SK-N-SH (cell line): ENCODE results near the gene RIPOR2. TPM values are rescaled to one million over a fixed set of nuclear protein-coding genes. Genes with fewer than 3 reads are reported as not detected.

Experiments
- CTCF ChIA-PET: fragments of 300-600, 350-600 bp; formaldehyde crosslinking; extraction: SDS; loops from one replicate; lab custom pipeline; 2021; lab: Yijun Ruan, JAX
- POLR2A ChIA-PET: fragments of 350-600 bp; sonication (Branson Sonifier 250); formaldehyde crosslinking; extraction: SDS; loops from one replicate; lab custom pipeline; 2020; ENCODE audit warnings: antibody characterized with exemption, inconsistent platforms; lab: Yijun Ruan, JAX
- DNase-seq: peaks from one replicate; pipeline ENCODE4 v3.0.0; 2012
- H2AFZ ChIP-seq: fragments of 200-600 bp; sonication (generic); 2 replicates; pipeline ENCODE4 v1.8.1; 2016; ENCODE audit warnings: antibody characterized with exemption, mild to moderate bottlenecking, low read depth
- H3F3A ChIP-seq: fragments of 200-600 bp; sonication (generic); replicated peaks from 2 replicates; pipeline ENCODE3; 2016; ENCODE audit warnings: antibody characterized with exemption, mild to moderate bottlenecking; ENCODE audit not compliant: insufficient read depth
- H3K27ac ChIP-seq, 2 experiments: fragments of 200-500 bp in 1 of 2; fragments of 200-600 bp in 1 of 2; sonication (Bioruptor generic) in 1 of 2; sonication (generic), shearing (Covaris generic) in 1 of 2; 2 replicates each; pipeline versions ENCODE4 v1.5.1 to v1.6.1; 2014 to 2016; ENCODE audit warnings: low read depth in 2 of 2, inconsistent platforms in 1 of 2, low read length in 1 of 2, mild to moderate bottlenecking in 1 of 2, mixed read lengths in 1 of 2
- H3K27me3 ChIP-seq: fragments of 200-600 bp; sonication (generic), shearing (Covaris generic); 2 replicates; pipeline ENCODE4 v1.6.1; 2016; ENCODE audit warnings: mixed run types; ENCODE audit not compliant: insufficient read depth
- H3K36me3 ChIP-seq, 2 experiments: fragments of 200-500 bp in 1 of 2; fragments of 200-600 bp in 1 of 2; sonication (Bioruptor generic) in 1 of 2; sonication (generic) in 1 of 2; replicated peaks in 1 of 2; 2 replicates each; pipeline versions ENCODE3 to v1.5.1; 2014 to 2016; ENCODE audit warnings: low read length in 1 of 2, mild to moderate bottlenecking in 1 of 2; ENCODE audit not compliant: insufficient read depth in 2 of 2, control insufficient read depth in 1 of 2
- H3K4me1 ChIP-seq, 2 experiments: fragments of 200-500 bp in 1 of 2; fragments of 200-600 bp in 1 of 2; sonication (Bioruptor generic) in 1 of 2; sonication (generic), shearing (Covaris generic) in 1 of 2; 2 replicates each; pipeline versions ENCODE4 v1.5.1 to v1.6.1; 2014 to 2016; ENCODE audit warnings: low read depth in 1 of 2, low read length in 1 of 2, mixed run types in 1 of 2; ENCODE audit not compliant: insufficient read depth in 2 of 2, control insufficient read depth in 1 of 2
- H3K4me2 ChIP-seq: fragments of 200-600 bp; sonication (generic), shearing (Covaris generic); 2 replicates; pipeline ENCODE4 v1.6.1; 2017; ENCODE audit warnings: mixed run types
- H3K4me3 ChIP-seq, 2 experiments: fragments of 200-500 bp in 1 of 2; fragments of 200-600 bp in 1 of 2; sonication (Bioruptor generic) in 1 of 2; sonication (generic), shearing (Covaris generic) in 1 of 2; 2 replicates each; pipeline versions ENCODE4 v1.5.1 to v1.8.1; 2014 to 2016; ENCODE audit warnings: low read depth in 2 of 2, inconsistent platforms in 1 of 2, low read length in 1 of 2, mild to moderate bottlenecking in 1 of 2, mixed read lengths in 1 of 2, moderate library complexity in 1 of 2
- H3K79me2 ChIP-seq: fragments of 200-600 bp; sonication (generic); 2 replicates; pipeline ENCODE4 v1.8.1; 2017; ENCODE audit warnings: mild to moderate bottlenecking; ENCODE audit not compliant: insufficient read depth
- H3K9ac ChIP-seq: fragments of 200-600 bp; sonication (generic); 2 replicates; pipeline ENCODE4 v1.6.1; 2017; ENCODE audit warnings: mixed run types
- H3K9me2 ChIP-seq: fragments of 200-600 bp; sonication (generic); 2 replicates; pipeline ENCODE4 v1.6.1; 2017; ENCODE audit warnings: mixed run types
- H3K9me3 ChIP-seq: fragments of 200-600 bp; sonication (generic); 2 replicates; pipeline ENCODE4 v1.6.1; 2017; ENCODE audit warnings: mixed run types, mild to moderate bottlenecking, moderate library complexity
- H4K20me1 ChIP-seq: fragments of 200-600 bp; sonication (generic); 2 replicates; pipeline ENCODE4 v1.6.1; 2017; ENCODE audit warnings: mild to moderate bottlenecking, mixed run types; ENCODE audit not compliant: insufficient read depth
- CHD2 ChIP-seq: fragments of 150-350 bp; IDR thresholded peaks from 2 replicates; pipeline ENCODE4 v1.6.1; 2018; ENCODE audit warnings: low read length; ENCODE audit not compliant: partially characterized antibody
- ELF1 ChIP-seq: IDR thresholded peaks from 2 replicates; pipeline ENCODE4 v1.4.0; 2012
- FOSL2 ChIP-seq: IDR thresholded peaks from 2 replicates; pipeline ENCODE4 v1.4.0; 2012; ENCODE audit warnings: low read depth, mild to moderate bottlenecking, moderate library complexity, borderline replicate concordance
- GABPA ChIP-seq: IDR thresholded peaks from 2 replicates; pipeline ENCODE4 v1.4.0; 2012; ENCODE audit warnings: low read depth, mild to moderate bottlenecking
- JUND ChIP-seq: IDR thresholded peaks from 2 replicates; pipeline ENCODE4 v1.4.0; 2012
- MAX ChIP-seq: IDR thresholded peaks from 2 replicates; pipeline ENCODE4 v1.4.0; 2012; ENCODE audit warnings: low read depth
- MEF2A ChIP-seq: IDR thresholded peaks from 2 replicates; pipeline ENCODE4 v1.4.0; 2012; ENCODE audit warnings: low read depth, borderline replicate concordance
- MXI1 ChIP-seq: IDR thresholded peaks from 2 replicates; pipeline ENCODE4 v1.6.1; 2012; ENCODE audit warnings: mild to moderate bottlenecking, low read depth, low read length, improper control_type of control experiment
- NRF1 ChIP-seq: IDR thresholded peaks from 2 replicates; pipeline ENCODE4 v1.6.1; 2012; ENCODE audit warnings: low read depth, mild to moderate bottlenecking, low read length
- PBX3 ChIP-seq: IDR thresholded peaks from 2 replicates; pipeline ENCODE4; 2012
- RAD21 ChIP-seq: IDR thresholded peaks from 2 replicates; pipeline ENCODE4 v1.6.1; 2012; ENCODE audit warnings: mild to moderate bottlenecking, low read length
- RFX5 ChIP-seq: IDR thresholded peaks from 2 replicates; pipeline ENCODE4 v1.6.1; 2012; ENCODE audit warnings: mild to moderate bottlenecking, improper control_type of control experiment, low read length
- RXRA ChIP-seq: IDR thresholded peaks from 2 replicates; pipeline ENCODE4 v1.4.0; 2012; ENCODE audit warnings: low read depth, mild to moderate bottlenecking, borderline replicate concordance
- SIN3A ChIP-seq: IDR thresholded peaks from 2 replicates; pipeline ENCODE4 v1.6.1; 2012; ENCODE audit warnings: low read depth, mild to moderate bottlenecking, low read length, moderate library complexity, borderline replicate concordance
- TCF12 ChIP-seq: IDR thresholded peaks from 2 replicates; pipeline ENCODE4 v1.4.0; 2012
- USF2 ChIP-seq: fragments of 150-350 bp; IDR thresholded peaks from 2 replicates; pipeline ENCODE4 v1.6.1; 2017; ENCODE audit warnings: antibody characterized with exemption, low read length, low read depth, borderline replicate concordance
- YY1 ChIP-seq: IDR thresholded peaks from 2 replicates; pipeline ENCODE4 v1.4.0; 2012; ENCODE audit warnings: low read depth, mild to moderate bottlenecking
- WGBS: methylation state at CpG from one replicate; pipeline ENCODE4 v1.1.6; 2017; ENCODE audit warnings: low lambda C conversion rate; 5-methylcytosine and 5-hydroxymethylcytosine counted together
- polyA plus RNA-seq, 3 experiments: library from polyadenylated mRNA; depleted of rRNA; stranded (reverse); fragments of >200 nt; gene quantifications; 2 replicates each; pipeline ENCODE4 v1.2.3, GENCODE V29; 2012
- TF ChIP-seq, protein P1 (sequence below): fragments of 200-600 bp; sonication (generic); IDR thresholded peaks from 2 replicates; pipeline ENCODE4 v1.6.1; 2017; ENCODE audit warnings: antibody characterized with exemption, mild to moderate bottlenecking, moderate library complexity
- TF ChIP-seq, protein P2 (sequence below): IDR thresholded peaks from 2 replicates; pipeline ENCODE4 v1.4.0; 2012; ENCODE audit warnings: low read depth, borderline replicate concordance
- TF ChIP-seq, protein P3 (sequence below): IDR thresholded peaks from 2 replicates; pipeline ENCODE4 v1.4.0; 2012; ENCODE audit warnings: low read depth, borderline replicate concordance

The RIPOR2 gene
- polyA plus RNA-seq, 1 of the 3 experiments (the other 2 are of a cell fraction) = 0.05 TPM

- TF ChIP-seq USF2 (no peak), NRF1 (no peak), RXRA (no peak)
Observed at GRCh38 chr6:24882295-24882694, 53.5 kb downstream of the RIPOR2 start (continued).

DNA sequence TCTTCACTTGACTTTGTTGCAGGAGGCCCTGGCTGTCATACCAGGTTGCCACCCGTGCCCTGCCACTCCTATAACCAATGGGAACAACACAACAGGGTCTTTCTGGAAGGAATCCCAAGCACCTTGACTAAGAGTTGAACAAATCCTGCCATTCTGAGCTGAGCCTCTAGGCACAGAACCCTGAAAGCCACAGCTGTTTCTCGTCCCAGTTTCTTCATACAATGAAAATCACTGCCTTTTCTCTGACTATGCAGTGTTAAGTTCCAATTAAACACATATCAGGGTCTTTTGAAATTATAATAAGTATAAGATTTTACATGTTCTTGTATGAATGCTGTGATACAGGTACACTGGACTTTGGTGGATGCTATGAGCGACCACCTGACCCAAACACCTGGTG is 54.4 kb downstream of the RIPOR2 start:
- Histone ChIP-seq H2AFZ (no peak overlapping the region), H3K36me3 (no peaks in the 10 kb centered on the region), H3K27me3 (no peaks in the 10 kb centered on the region), H3K4me1 (peaks cover 0 to 2% of the 10 kb centered on the region in 2 experiments; a peak in 1 of 4 replicates), H4K20me1 (no peaks in the 10 kb centered on the region), H3K9me2 (no peaks in the 10 kb centered on the region), H3K9ac (no peak overlapping the region), H3K27ac (no peak overlapping the region), H3F3A (peaks cover 3% of the 10 kb centered on the region), H3K9me3 (no peaks in the 10 kb centered on the region), H3K79me2 (no peaks in the 10 kb centered on the region), H3K4me3 (no peak overlapping the region), H3K4me2 (no peak overlapping the region)
- TF ChIP-seq, protein P1, sequence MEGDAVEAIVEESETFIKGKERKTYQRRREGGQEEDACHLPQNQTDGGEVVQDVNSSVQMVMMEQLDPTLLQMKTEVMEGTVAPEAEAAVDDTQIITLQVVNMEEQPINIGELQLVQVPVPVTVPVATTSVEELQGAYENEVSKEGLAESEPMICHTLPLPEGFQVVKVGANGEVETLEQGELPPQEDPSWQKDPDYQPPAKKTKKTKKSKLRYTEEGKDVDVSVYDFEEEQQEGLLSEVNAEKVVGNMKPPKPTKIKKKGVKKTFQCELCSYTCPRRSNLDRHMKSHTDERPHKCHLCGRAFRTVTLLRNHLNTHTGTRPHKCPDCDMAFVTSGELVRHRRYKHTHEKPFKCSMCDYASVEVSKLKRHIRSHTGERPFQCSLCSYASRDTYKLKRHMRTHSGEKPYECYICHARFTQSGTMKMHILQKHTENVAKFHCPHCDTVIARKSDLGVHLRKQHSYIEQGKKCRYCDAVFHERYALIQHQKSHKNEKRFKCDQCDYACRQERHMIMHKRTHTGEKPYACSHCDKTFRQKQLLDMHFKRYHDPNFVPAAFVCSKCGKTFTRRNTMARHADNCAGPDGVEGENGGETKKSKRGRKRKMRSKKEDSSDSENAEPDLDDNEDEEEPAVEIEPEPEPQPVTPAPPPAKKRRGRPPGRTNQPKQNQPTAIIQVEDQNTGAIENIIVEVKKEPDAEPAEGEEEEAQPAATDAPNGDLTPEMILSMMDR = no peak
- TF ChIP-seq SIN3A = no peak
- TF ChIP-seq MAX = no peak
- TF ChIP-seq NRF1 = no peak
- TF ChIP-seq CHD2 = no peak
- no peak for TF ChIP-seq JUND
- no peak for TF ChIP-seq MXI1
- no peak for TF ChIP-seq RFX5
- TF ChIP-seq YY1 = no peak
- TF ChIP-seq, protein P2, sequence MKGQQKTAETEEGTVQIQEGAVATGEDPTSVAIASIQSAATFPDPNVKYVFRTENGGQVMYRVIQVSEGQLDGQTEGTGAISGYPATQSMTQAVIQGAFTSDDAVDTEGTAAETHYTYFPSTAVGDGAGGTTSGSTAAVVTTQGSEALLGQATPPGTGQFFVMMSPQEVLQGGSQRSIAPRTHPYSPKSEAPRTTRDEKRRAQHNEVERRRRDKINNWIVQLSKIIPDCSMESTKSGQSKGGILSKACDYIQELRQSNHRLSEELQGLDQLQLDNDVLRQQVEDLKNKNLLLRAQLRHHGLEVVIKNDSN = no peak
- no peak for TF ChIP-seq GABPA
- TF ChIP-seq, protein P3, sequence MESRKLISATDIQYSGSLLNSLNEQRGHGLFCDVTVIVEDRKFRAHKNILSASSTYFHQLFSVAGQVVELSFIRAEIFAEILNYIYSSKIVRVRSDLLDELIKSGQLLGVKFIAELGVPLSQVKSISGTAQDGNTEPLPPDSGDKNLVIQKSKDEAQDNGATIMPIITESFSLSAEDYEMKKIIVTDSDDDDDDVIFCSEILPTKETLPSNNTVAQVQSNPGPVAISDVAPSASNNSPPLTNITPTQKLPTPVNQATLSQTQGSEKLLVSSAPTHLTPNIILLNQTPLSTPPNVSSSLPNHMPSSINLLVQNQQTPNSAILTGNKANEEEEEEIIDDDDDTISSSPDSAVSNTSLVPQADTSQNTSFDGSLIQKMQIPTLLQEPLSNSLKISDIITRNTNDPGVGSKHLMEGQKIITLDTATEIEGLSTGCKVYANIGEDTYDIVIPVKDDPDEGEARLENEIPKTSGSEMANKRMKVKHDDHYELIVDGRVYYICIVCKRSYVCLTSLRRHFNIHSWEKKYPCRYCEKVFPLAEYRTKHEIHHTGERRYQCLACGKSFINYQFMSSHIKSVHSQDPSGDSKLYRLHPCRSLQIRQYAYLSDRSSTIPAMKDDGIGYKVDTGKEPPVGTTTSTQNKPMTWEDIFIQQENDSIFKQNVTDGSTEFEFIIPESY = no peak
- TF ChIP-seq MEF2A = no peak
- TF ChIP-seq TCF12 = no peak
- TF ChIP-seq FOSL2 = no peak
- TF ChIP-seq RAD21 = no peak
- no peak for TF ChIP-seq RXRA
- TF ChIP-seq ELF1 = no peak
- TF ChIP-seq PBX3 = no peak
- ChIA-PET CTCF (interaction anchor here (1.4 to 1.5 kb wide), 2 partner anchors 110 to 189 kb away, joined by 3 read pairs; no protein-coding TSS in a partner anchor), POLR2A (no interaction called here)
- no peak for DNase-seq
- 59% methylated on average over 3 of the region's 3 CpGs for WGBS
